Ishikawa (cell line): ENCODE results near the gene KCNJ4.

Experiments
- CEBPB ChIP-seq: IDR thresholded peaks from 2 replicates; pipeline ENCODE4 v1.6.1; 2012
- CREB1 ChIP-seq: IDR thresholded peaks from 2 replicates; pipeline ENCODE4 v1.6.1; 2012; ENCODE audit warnings: low read depth
- EGR1 ChIP-seq: IDR thresholded peaks from 2 replicates; pipeline ENCODE4 v1.6.1; 2012
- EP300 ChIP-seq: IDR thresholded peaks from 2 replicates; pipeline ENCODE4 v1.6.1; 2012; ENCODE audit warnings: borderline replicate concordance
- FOXM1 ChIP-seq: IDR thresholded peaks from 2 replicates; pipeline ENCODE4 v1.6.1; 2012; ENCODE audit warnings: low read depth, borderline replicate concordance
- NFIC ChIP-seq: IDR thresholded peaks from 2 replicates; pipeline ENCODE4 v1.6.1; 2012
- RAD21 ChIP-seq: IDR thresholded peaks from 2 replicates; pipeline ENCODE4 v1.6.1; 2012; ENCODE audit warnings: low read depth
- TAF1 ChIP-seq: IDR thresholded peaks from 2 replicates; pipeline ENCODE4 v1.6.1; 2012; ENCODE audit warnings: low read depth, mild to moderate bottlenecking
- TCF12 ChIP-seq: IDR thresholded peaks from 2 replicates; pipeline ENCODE4 v1.6.1; 2012; ENCODE audit warnings: low read depth
- TEAD4 ChIP-seq: IDR thresholded peaks from 2 replicates; pipeline ENCODE4 v1.6.1; 2012
- YY1 ChIP-seq: IDR thresholded peaks from 2 replicates; pipeline ENCODE4 v1.6.1; 2012; ENCODE audit warnings: low read depth
- ZBTB7A ChIP-seq: IDR thresholded peaks from 2 replicates; pipeline ENCODE4 v1.6.1; 2012; ENCODE audit warnings: low read depth
- TF ChIP-seq, protein P1 (sequence below): IDR thresholded peaks from 2 replicates; pipeline ENCODE4 v1.6.1; 2012
- TF ChIP-seq, protein P2 (sequence below): IDR thresholded peaks from 2 replicates; pipeline ENCODE4 v1.6.1; 2012
- TF ChIP-seq, protein P3 (sequence below): IDR thresholded peaks from 2 replicates; pipeline ENCODE4 v1.6.1; 2012; ENCODE audit warnings: low read depth, mild to moderate bottlenecking

KCNJ4 gene

DNA sequence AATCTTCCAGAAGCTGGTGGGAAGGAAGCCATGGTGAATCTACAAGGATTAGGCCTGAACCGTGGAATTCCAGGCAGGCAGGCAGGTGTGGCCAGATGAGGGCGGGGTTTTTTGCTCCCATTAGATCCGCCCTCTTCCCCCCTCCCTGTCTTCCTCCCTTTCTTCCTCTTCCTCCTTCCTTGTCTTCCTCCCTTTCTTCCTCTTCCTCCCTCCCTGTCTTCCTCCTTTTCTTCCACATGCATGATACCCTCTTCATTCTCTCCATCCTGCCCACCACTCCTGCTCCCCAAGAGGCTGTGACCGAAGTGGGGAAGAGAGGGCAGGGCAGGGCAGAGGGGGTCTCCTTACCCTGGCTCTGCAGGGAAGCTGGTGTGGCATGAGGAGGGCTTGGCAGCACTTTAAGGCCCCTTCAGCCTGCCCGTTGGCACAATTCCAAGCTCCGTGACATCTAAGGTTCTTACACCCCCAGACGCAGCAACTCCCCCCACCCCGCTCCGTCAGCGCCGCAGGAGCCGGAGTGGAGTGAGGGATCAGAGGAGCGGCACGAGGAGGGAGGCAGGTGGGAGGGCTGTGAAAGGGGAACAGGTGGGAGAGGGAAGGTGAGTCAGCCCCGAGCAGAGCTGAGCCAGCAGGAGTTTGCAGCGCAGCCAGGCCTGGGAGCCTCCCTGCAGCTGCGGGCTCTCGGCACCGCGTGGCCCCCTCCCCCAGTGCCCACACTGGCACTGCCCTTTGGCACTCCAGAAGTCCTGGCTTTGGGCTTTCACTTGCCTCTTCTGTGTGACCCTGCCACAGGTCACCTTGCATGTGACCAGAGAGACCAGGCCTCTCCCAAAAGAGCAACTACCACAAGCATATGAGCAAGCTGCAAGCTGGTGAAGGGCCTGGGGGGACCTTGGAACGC is 32.1 kb downstream of the KCNJ4 start:
- TF ChIP-seq TAF1 = 0 out of 2 replicates have a peak, but pooled peaks have one; percentile 22
- TF ChIP-seq, protein P1, sequence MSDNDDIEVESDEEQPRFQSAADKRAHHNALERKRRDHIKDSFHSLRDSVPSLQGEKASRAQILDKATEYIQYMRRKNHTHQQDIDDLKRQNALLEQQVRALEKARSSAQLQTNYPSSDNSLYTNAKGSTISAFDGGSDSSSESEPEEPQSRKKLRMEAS = peak; percentile 84
- peak; percentile 92 for TF ChIP-seq TEAD4
- TF ChIP-seq CREB1 = no peak
- peak; percentile 52; the same call in 1 of the 2 replicates for TF ChIP-seq EP300
- no peak for TF ChIP-seq RAD21
- TF ChIP-seq ZBTB7A = peak; percentile 85
- TF ChIP-seq NFIC = peak; percentile 82
- TF ChIP-seq YY1 = no peak
- TF ChIP-seq CEBPB = no peak
- TF ChIP-seq, protein P2, sequence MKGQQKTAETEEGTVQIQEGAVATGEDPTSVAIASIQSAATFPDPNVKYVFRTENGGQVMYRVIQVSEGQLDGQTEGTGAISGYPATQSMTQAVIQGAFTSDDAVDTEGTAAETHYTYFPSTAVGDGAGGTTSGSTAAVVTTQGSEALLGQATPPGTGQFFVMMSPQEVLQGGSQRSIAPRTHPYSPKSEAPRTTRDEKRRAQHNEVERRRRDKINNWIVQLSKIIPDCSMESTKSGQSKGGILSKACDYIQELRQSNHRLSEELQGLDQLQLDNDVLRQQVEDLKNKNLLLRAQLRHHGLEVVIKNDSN = peak; percentile 25; the same call in 1 of the 2 replicates
- TF ChIP-seq TCF12 = peak; percentile 68; the same call in 1 of the 2 replicates
- no peak for TF ChIP-seq FOXM1
- TF ChIP-seq EGR1 = no peak
- TF ChIP-seq, protein P3, sequence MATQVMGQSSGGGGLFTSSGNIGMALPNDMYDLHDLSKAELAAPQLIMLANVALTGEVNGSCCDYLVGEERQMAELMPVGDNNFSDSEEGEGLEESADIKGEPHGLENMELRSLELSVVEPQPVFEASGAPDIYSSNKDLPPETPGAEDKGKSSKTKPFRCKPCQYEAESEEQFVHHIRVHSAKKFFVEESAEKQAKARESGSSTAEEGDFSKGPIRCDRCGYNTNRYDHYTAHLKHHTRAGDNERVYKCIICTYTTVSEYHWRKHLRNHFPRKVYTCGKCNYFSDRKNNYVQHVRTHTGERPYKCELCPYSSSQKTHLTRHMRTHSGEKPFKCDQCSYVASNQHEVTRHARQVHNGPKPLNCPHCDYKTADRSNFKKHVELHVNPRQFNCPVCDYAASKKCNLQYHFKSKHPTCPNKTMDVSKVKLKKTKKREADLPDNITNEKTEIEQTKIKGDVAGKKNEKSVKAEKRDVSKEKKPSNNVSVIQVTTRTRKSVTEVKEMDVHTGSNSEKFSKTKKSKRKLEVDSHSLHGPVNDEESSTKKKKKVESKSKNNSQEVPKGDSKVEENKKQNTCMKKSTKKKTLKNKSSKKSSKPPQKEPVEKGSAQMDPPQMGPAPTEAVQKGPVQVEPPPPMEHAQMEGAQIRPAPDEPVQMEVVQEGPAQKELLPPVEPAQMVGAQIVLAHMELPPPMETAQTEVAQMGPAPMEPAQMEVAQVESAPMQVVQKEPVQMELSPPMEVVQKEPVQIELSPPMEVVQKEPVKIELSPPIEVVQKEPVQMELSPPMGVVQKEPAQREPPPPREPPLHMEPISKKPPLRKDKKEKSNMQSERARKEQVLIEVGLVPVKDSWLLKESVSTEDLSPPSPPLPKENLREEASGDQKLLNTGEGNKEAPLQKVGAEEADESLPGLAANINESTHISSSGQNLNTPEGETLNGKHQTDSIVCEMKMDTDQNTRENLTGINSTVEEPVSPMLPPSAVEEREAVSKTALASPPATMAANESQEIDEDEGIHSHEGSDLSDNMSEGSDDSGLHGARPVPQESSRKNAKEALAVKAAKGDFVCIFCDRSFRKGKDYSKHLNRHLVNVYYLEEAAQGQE = no peak

DNA sequence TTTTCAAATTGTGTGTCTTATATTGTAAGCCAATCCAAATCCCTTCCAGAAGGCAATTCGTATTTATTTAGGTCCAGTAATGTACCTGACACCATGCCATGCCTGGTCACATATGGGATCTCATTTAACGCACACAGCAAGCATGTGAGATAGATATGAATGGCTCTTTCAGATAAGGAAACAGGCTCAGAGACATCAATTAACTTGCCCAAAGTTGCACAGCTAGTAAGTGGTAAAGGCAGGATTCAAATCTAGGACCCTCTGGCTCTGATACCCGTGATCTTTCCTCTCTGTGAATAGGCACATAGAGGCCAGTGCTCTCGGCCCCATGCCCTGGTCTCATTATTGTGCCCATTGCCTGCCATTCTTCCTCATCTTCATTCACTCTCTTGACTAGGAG is 34.3 kb downstream of the KCNJ4 start:
- TF ChIP-seq TCF12 = no peak
- no peak for TF ChIP-seq EP300
- no peak for TF ChIP-seq ZBTB7A
- no peak for TF ChIP-seq TAF1
- no peak for TF ChIP-seq RAD21
- TF ChIP-seq, protein P3 = no peak
- TF ChIP-seq, protein P1 = no peak
- TF ChIP-seq CREB1 = no peak
- TF ChIP-seq NFIC = no peak
- TF ChIP-seq EGR1 = no peak

DNA sequence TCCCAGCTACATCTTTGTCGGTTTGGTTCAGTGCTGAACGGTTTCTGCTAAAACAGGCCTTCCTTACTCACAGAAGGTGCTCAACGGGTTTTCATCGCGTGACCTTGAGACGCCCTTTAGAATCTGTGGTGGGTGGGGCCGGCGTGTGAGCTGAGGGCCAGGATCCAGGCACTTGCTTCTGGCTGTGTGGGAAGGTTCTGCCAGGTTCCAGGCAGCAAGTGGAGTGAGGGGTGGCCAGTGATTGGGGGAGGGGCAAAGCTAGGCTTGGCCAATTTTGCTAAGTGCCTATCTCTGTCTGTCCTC is 35.2 kb downstream of the KCNJ4 start:
- TF ChIP-seq, protein P2 = no peak
- TF ChIP-seq TEAD4 = no peak
- TF ChIP-seq RAD21 = no peak
- no peak for TF ChIP-seq YY1
- no peak for TF ChIP-seq EGR1
- TF ChIP-seq TAF1 = no peak
- no peak for TF ChIP-seq CEBPB
- no peak for TF ChIP-seq EP300

DNA sequence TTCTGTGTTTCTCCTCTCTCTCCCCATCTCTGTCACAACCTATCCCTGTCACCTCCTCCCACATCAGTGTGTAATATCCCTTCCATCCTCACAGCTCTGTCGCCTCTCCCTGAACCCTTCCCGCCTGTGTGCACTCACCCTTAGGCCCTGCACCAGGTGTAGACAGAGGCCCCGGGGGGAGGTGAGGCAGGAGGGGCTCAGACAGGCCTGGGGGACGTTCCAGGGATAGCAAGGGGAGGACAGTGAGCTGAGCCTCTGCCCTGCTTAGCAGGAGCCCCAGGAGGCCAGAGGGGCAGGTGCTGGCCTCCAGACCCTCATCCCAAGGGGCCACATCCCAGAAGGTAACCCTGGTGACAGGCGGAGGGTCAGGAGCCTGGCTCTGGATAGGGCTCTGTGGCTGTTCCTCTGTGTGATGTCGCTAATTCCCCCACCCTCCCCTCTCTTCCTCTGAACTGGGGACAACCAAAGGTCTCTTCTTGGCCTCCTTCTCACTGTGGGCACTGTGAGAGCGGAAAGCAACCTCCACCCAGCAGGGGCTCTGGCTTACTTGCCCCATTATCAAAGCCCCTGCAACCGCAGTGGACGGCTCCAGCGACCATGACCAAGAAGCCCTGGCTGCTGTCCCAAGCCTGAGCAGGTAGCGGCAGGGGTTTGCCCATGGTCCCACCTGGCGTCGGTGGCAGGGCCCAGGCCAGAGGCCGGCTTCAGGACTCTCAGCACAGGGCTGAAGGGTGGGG is 35.7 kb downstream of the KCNJ4 start:
- TF ChIP-seq, protein P1 = peak; percentile 19; the same call in 1 of the 2 replicates
- TF ChIP-seq EP300 = peak; percentile 40; the same call in 1 of the 2 replicates
- TF ChIP-seq TCF12 = peak; percentile 65
- peak; percentile 71; the same call in 1 of the 2 replicates for TF ChIP-seq NFIC
- TF ChIP-seq YY1 = no peak
- TF ChIP-seq, protein P3 = no peak
- TF ChIP-seq TAF1 = no peak
